Mesothelial cell of epicardium (in vitro differentiated cells): ENCODE measurements around the gene CDA. TPM values are rescaled to one million over a fixed set of nuclear protein-coding genes. Genes with fewer than 3 reads are reported as not detected.
A peak's percentile ranks its signal among the peaks of the same experiment; 100 is the strongest.

ENCODE experiments used
- DNase-seq, 2 experiments: peaks; one replicate each; pipeline ENCODE4 v3.0.0; 2021; ENCODE audit warnings: low spot score in 2 of 2; ENCODE audit not compliant: unreplicated experiment in 2 of 2
- H3K27ac Mint-ChIP-seq: 2 replicates; pipeline ENCODE4 v1.8.0; 2021; ENCODE audit warnings: mixed read lengths
- H3K27me3 Mint-ChIP-seq: 2 replicates; pipeline ENCODE4 v1.8.0; 2021; ENCODE audit warnings: low read depth, mixed read lengths
- H3K36me3 Mint-ChIP-seq: 2 replicates; pipeline ENCODE4 v1.8.0; 2021; ENCODE audit warnings: mixed read lengths
- H3K4me1 Mint-ChIP-seq: 2 replicates; pipeline ENCODE4 v1.8.0; 2021; ENCODE audit warnings: mixed read lengths
- H3K4me3 Mint-ChIP-seq: 2 replicates; pipeline ENCODE4 v1.8.0; 2021; ENCODE audit warnings: mild to moderate bottlenecking, moderate library complexity, mixed read lengths
- H3K9me3 Mint-ChIP-seq: 2 replicates; pipeline ENCODE4 v1.8.0; 2021; ENCODE audit warnings: mixed read lengths
- total RNA-seq: library from RNA; stranded (reverse); gene quantifications from 3 replicates; pipeline ENCODE4 v1.2.1, GENCODE V29; 2021
- TF ChIP-seq, protein P1 (sequence below): fragments of 200-600 bp; sonication (generic); IDR thresholded peaks from one replicate; pipeline ENCODE4 v1.5.0; 2021; ENCODE audit warnings: antibody characterized with exemption; ENCODE audit not compliant: unreplicated experiment

Gene CDA
- total RNA-seq, 1 donor from 2014 or later: 0.94 TPM

DNA sequence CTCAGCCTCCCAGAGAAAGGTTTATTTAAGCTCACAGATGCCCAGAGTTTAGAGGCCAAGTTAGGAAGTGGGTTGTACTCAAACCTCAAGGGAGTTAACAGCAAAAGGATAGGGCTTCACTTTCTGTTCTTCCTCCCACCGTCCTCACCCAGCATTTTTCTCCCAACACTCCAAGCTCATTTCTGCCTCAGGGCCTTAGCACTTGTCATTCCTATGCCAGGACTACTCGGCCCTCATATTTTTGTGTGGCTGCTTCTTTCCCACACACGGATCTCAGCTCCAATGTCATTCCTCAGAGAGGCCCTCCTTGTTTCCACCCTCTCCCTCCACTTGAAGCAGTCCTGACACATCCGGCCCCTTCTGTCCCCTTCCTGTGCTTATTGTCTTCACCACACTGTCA is 23.7 kb upstream of the CDA start:
- DNase-seq: no peak
- Mint-ChIP-seq H3K27me3 (peaks cover 75% of the 10 kb centered on the region), H3K9me3 (no peaks in the 10 kb centered on the region), H3K4me1 (no peaks in the 10 kb centered on the region), H3K27ac (no peak overlapping the region), H3K36me3 (no peaks in the 10 kb centered on the region), H3K4me3 (no peak overlapping the region)
- TF ChIP-seq, protein P1, sequence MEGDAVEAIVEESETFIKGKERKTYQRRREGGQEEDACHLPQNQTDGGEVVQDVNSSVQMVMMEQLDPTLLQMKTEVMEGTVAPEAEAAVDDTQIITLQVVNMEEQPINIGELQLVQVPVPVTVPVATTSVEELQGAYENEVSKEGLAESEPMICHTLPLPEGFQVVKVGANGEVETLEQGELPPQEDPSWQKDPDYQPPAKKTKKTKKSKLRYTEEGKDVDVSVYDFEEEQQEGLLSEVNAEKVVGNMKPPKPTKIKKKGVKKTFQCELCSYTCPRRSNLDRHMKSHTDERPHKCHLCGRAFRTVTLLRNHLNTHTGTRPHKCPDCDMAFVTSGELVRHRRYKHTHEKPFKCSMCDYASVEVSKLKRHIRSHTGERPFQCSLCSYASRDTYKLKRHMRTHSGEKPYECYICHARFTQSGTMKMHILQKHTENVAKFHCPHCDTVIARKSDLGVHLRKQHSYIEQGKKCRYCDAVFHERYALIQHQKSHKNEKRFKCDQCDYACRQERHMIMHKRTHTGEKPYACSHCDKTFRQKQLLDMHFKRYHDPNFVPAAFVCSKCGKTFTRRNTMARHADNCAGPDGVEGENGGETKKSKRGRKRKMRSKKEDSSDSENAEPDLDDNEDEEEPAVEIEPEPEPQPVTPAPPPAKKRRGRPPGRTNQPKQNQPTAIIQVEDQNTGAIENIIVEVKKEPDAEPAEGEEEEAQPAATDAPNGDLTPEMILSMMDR: no peak

DNA sequence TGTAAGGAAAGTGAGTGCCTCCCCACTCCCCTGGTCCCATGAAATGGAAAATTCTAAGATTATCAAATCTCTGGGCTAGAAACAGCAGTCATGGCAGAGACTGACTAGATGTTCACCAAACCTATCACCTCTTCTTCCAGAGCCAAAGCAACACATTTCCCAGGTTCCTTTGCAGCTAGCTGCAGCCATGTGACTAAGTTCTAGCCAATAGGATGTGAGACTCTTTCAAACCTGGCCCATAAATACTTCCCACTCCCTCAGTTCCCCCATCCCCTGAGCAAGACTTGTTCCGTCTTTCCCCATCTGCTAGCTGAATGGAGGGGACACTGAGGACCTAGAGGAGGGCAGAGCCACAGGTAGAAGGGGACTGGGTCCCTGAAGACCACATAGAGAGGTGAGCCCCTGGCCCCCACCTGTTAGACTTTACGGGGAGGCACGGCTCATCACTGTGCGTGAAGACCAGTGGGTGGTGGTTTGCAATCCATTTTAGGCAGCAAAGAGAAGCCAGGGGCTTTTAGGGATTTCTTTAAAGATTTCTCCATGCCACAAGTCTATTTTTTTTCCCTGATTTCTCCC is 19.3 kb upstream of the CDA start:
- Mint-ChIP-seq H3K36me3 (no peaks in the 10 kb centered on the region), H3K4me1 (no peaks in the 10 kb centered on the region), H3K27ac (no peak overlapping the region), H3K9me3 (peaks cover 6% of the 10 kb centered on the region), H3K27me3 (peaks cover 65% of the 10 kb centered on the region), H3K4me3 (no peak overlapping the region)
- TF ChIP-seq, protein P1: no peak
- DNase-seq: no peak

DNA sequence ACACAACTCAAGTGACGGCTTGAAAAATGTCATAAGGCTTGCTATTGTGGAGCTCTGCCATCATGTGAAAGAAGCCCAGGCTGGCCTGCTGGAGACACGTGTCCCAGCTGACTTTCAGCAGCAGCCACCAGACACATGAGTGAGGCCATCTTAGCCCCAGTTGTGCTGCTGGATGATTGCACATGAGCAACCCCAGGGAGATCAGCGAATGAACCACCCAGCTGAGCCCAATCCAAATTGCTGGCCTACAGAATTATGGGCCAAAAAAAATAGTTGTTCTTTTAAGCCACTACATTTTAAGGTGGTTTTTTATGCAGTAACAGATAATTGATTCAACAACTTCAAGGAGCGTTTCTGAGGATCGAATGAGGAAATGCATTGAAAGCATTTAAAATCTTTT is 17.5 kb upstream of the CDA start:
- DNase-seq: no peak
- no peak overlapping the region for H3K27ac Mint-ChIP-seq
- no peak overlapping the region for H3K4me3 Mint-ChIP-seq
- H3K9me3 Mint-ChIP-seq: peaks cover 6% of the 10 kb centered on the region
- TF ChIP-seq, protein P1: no peak
- H3K36me3 Mint-ChIP-seq: no peaks in the 10 kb centered on the region
- H3K27me3 Mint-ChIP-seq: peaks cover 57% of the 10 kb centered on the region
- no peaks in the 10 kb centered on the region for H3K4me1 Mint-ChIP-seq

DNA sequence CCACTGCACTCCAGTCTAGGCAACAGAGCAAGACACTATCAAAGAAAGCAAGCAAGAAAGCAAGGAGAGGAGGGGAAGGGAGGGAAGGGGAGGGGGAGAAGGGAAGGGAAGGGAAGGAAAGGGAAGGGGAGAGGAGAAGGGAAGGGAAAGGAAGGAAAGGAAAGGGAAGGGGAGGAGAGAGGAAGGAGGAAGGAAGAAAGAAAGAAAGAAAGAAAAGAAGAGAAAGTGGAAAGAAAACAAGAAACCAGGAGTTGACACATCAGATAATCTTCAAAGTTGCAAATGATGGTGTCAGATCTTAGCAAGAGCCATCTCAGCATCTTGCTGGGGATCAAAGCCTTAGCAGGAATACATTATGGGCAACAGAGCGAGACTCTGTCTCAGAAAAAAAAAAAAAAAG is 14.9 kb upstream of the CDA start:
- DNase-seq: no peak
- TF ChIP-seq, protein P1: no peak
- H3K27me3 Mint-ChIP-seq: peaks cover 47% of the 10 kb centered on the region
- no peak overlapping the region for H3K27ac Mint-ChIP-seq
- peaks cover 6% of the 10 kb centered on the region for H3K9me3 Mint-ChIP-seq
- H3K4me1 Mint-ChIP-seq: no peaks in the 10 kb centered on the region
- no peaks in the 10 kb centered on the region for H3K36me3 Mint-ChIP-seq
- H3K4me3 Mint-ChIP-seq: no peak overlapping the region

DNA sequence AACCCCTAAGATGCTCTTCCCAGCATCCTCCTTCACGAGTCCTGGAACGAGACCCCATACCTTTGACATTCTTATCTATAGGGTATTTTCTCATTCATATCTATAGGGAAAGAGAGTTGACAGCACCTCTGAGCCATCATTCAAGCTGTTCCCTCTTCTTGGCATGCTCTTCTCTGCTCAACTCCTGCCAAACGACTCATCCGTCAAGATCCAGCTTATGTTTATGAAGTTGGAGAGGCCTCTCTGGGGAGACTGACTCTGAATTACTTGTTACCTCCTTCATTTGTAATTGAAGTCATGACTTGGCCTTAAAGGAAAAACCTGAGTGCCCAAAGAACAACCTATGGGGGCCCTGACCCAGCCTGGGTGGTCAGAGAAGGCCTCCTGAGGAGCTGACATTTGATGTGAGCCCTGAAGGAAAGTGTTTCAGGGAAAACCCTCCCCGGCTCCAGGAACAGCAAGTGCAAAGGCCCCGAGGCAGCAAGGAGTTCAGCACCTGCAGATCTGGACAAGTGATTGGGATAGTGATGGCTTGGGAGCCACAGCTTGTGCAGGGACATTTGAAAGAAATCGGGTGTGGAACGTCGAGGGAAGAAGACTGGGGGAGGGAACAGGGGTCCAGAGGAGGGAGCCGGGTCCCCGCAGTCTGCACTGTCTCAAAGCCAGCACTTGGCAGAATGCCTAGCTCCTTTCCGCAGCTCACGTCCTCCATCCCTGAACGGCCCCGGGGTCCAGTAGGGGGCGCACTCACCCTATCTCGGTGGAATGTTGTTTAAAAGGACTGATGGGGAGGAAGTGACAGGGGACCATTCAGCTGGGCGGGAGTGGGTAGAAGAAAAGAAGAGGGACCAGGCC is 14.0 kb upstream of the CDA start:
- peak; percentile 60 to 82 for DNase-seq
- no peaks in the 10 kb centered on the region for H3K36me3 Mint-ChIP-seq
- H3K27me3 Mint-ChIP-seq: peaks cover 38% of the 10 kb centered on the region
- H3K9me3 Mint-ChIP-seq: peaks cover 6% of the 10 kb centered on the region
- TF ChIP-seq, protein P1: peak; percentile 54
- no peak overlapping the region for H3K27ac Mint-ChIP-seq
- H3K4me3 Mint-ChIP-seq: no peak overlapping the region
- no peaks in the 10 kb centered on the region for H3K4me1 Mint-ChIP-seq
